ENCODE measurements around the gene L2HGDH. TPM values are rescaled to one million over a fixed set of nuclear protein-coding genes. Genes with fewer than 3 reads are reported as not detected.

Gene L2HGDH
- total and polyA plus RNA-seq, 2 donors from 2014 or later: 11.1 to 12.5 TPM

- H3K27me3 ChIP-seq (ENCODE audit: control insufficient read depth, insufficient read depth, low read length): no peaks in the 10 kb centered on the region
- no peak for DNase-seq
- FAIRE-seq: no peak
- peaks cover 0 to 7% (median 3%) of the 10 kb centered on the region in 3 donors for H3K36me3 ChIP-seq (ENCODE audit: control insufficient read depth in 2 of 3, insufficient read depth in 3 of 3, low read length in 3 of 3)
- no peak overlapping the region for H3K27ac ChIP-seq (ENCODE audit: low read depth in 2 of 2, low read length in 2 of 2)
- H3K9ac ChIP-seq (ENCODE audit: low read length in 3 of 3): no peak overlapping the region
- no peaks in the 10 kb centered on the region for H3K4me1 ChIP-seq (ENCODE audit: control insufficient read depth in 2 of 3, insufficient read depth in 2 of 3, low read depth in 1 of 3, low read length in 3 of 3)
- no peak for TF ChIP-seq CTCF (IDR thresholded peaks at IDR 0.05; ENCODE audit: borderline replicate concordance, extremely low read depth, insufficient read depth)
- H3K4me3 ChIP-seq (ENCODE audit: low read length in 3 of 3): no peak overlapping the region
- intact Hi-C loops (cut with DNase I): no loop called here
- H3K9me3 ChIP-seq (ENCODE audit: control insufficient read depth in 2 of 3, insufficient read depth in 1 of 3, low read length in 3 of 3): no peaks in the 10 kb centered on the region
These were observed 48.7 kb downstream of the L2HGDH start for GRCh38 chr14:50263321-50263720.

- Histone ChIP-seq H3K36me3 (ENCODE audit: control insufficient read depth in 2 of 3, insufficient read depth in 3 of 3, low read length in 3 of 3) (peaks cover 0 to 7% (median 3%) of the 10 kb centered on the region in 3 donors), H3K27ac (ENCODE audit: low read depth in 2 of 2, low read length in 2 of 2) (no peak overlapping the region), H3K9ac (ENCODE audit: low read length in 3 of 3) (no peak overlapping the region), H3K4me3 (ENCODE audit: low read length in 3 of 3) (no peak overlapping the region), H3K9me3 (ENCODE audit: control insufficient read depth in 2 of 3, insufficient read depth in 1 of 3, low read length in 3 of 3) (no peaks in the 10 kb centered on the region), H3K27me3 (ENCODE audit: control insufficient read depth, insufficient read depth, low read length) (no peaks in the 10 kb centered on the region), H3K4me1 (ENCODE audit: control insufficient read depth in 2 of 3, insufficient read depth in 2 of 3, low read depth in 1 of 3, low read length in 3 of 3) (no peaks in the 10 kb centered on the region)
- intact Hi-C loops (cut with DNase I): no loop called here
- FAIRE-seq (no peak), DNase-seq (no peak)
- no peak for TF ChIP-seq CTCF (IDR thresholded peaks at IDR 0.05; ENCODE audit: borderline replicate concordance, extremely low read depth, insufficient read depth)
These were observed 49.2 kb downstream of the L2HGDH start for GRCh38 chr14:50262865-50263264.

- FAIRE-seq: no peak
- no peaks in the 10 kb centered on the region for H3K9me3 ChIP-seq (ENCODE audit: control insufficient read depth in 2 of 3, insufficient read depth in 1 of 3, low read length in 3 of 3)
- DNase-seq: peak in 2 of 5 donors; percentile 32 to 59
- no peaks in the 10 kb centered on the region for H3K27me3 ChIP-seq (ENCODE audit: control insufficient read depth, insufficient read depth, low read length)
- no peak overlapping the region for H3K4me3 ChIP-seq (ENCODE audit: low read length in 3 of 3)
- H3K27ac ChIP-seq (ENCODE audit: low read depth in 2 of 2, low read length in 2 of 2): no peak overlapping the region
- no peak overlapping the region for H3K9ac ChIP-seq (ENCODE audit: low read length in 3 of 3)
- H3K36me3 ChIP-seq (ENCODE audit: control insufficient read depth in 2 of 3, insufficient read depth in 3 of 3, low read length in 3 of 3): peaks cover 0 to 7% (median 3%) of the 10 kb centered on the region in 3 donors
- H3K4me1 ChIP-seq (ENCODE audit: control insufficient read depth in 2 of 3, insufficient read depth in 2 of 3, low read depth in 1 of 3, low read length in 3 of 3): no peaks in the 10 kb centered on the region
- intact Hi-C loops (cut with DNase I): no loop called here
- TF ChIP-seq CTCF (IDR thresholded peaks at IDR 0.05; ENCODE audit: borderline replicate concordance, extremely low read depth, insufficient read depth): peak; percentile 42
These were observed 51.5 kb downstream of the L2HGDH start for GRCh38 chr14:50260511-50260910.

GRCh38 chr14:50260072-50260471, 52.0 kb downstream of the L2HGDH start:
- H3K27ac ChIP-seq (ENCODE audit: low read depth in 2 of 2, low read length in 2 of 2): no peak overlapping the region
- no peaks in the 10 kb centered on the region for H3K4me1 ChIP-seq (ENCODE audit: control insufficient read depth in 2 of 3, insufficient read depth in 2 of 3, low read depth in 1 of 3, low read length in 3 of 3)
- no peaks in the 10 kb centered on the region for H3K27me3 ChIP-seq (ENCODE audit: control insufficient read depth, insufficient read depth, low read length)
- peaks cover 0 to 6% (median 2%) of the 10 kb centered on the region in 3 donors for H3K36me3 ChIP-seq (ENCODE audit: control insufficient read depth in 2 of 3, insufficient read depth in 3 of 3, low read length in 3 of 3)
- DNase-seq (no peak), FAIRE-seq (no peak)
- H3K9ac ChIP-seq (ENCODE audit: low read length in 3 of 3): no peak overlapping the region
- intact Hi-C loops (cut with DNase I): no loop called here
- no peaks in the 10 kb centered on the region for H3K9me3 ChIP-seq (ENCODE audit: control insufficient read depth in 2 of 3, insufficient read depth in 1 of 3, low read length in 3 of 3)
- no peak overlapping the region for H3K4me3 ChIP-seq (ENCODE audit: low read length in 3 of 3)
- no peak for TF ChIP-seq CTCF (IDR thresholded peaks at IDR 0.05; ENCODE audit: borderline replicate concordance, extremely low read depth, insufficient read depth)
